CD4-positive, alpha-beta memory T cell (primary cell): Measurements from ENCODE around the gene TLE7. TPM values are rescaled to one million over a fixed set of nuclear protein-coding genes. Genes with fewer than 3 reads are reported as not detected.
A peak's percentile ranks its signal among the peaks of the same experiment; 100 is the strongest.

Source experiments
- CTCF ChIA-PET: fragments of 350-600 bp; sonication (Branson Sonifier 250); formaldehyde crosslinking; loops from one replicate; lab custom pipeline; 2021; ENCODE audit warnings: inconsistent platforms; ENCODE audit not compliant: partially characterized antibody; lab: Charles Lee
- POLR2A ChIA-PET: fragments of 350-600 bp; sonication (Branson Sonifier 250); formaldehyde crosslinking; loops from one replicate; lab custom pipeline; 2021; ENCODE audit not compliant: partially characterized antibody; lab: Charles Lee
- DNase-seq, 5 donors: peaks; one replicate each; pipeline versions ENCODE4 v3.0.0 to v3.0.0-alpha.2; 2020 to 2022; ENCODE audit warnings: mixed read lengths in 1 of 5
- H3K27ac ChIP-seq: one replicate; pipeline ENCODE4 v1.7.0; 2013; ENCODE audit warnings: low read depth, low read length
- H3K27me3 ChIP-seq: 2 replicates; pipeline ENCODE4 v1.7.0; 2013; ENCODE audit warnings: mild to moderate bottlenecking, low read length, moderate library complexity; ENCODE audit not compliant: insufficient read depth
- H3K36me3 ChIP-seq: 2 replicates; pipeline ENCODE4 v1.7.0; 2013; ENCODE audit warnings: mild to moderate bottlenecking, low read length, moderate library complexity; ENCODE audit not compliant: insufficient read depth
- H3K4me1 ChIP-seq: 2 replicates; pipeline ENCODE4 v1.7.0; 2013; ENCODE audit warnings: mild to moderate bottlenecking, low read length, moderate library complexity; ENCODE audit not compliant: insufficient read depth
- H3K4me3 ChIP-seq, 2 donors: one replicate each; pipeline ENCODE4 v1.7.0; 2013; ENCODE audit warnings: low read length in 2 of 2, mild to moderate bottlenecking in 1 of 2
- H3K9me3 ChIP-seq, 2 donors: one replicate each; pipeline ENCODE4 v1.7.0; 2013; ENCODE audit warnings: low read length in 2 of 2, control low read depth in 1 of 2; ENCODE audit not compliant: control insufficient read depth in 1 of 2
- H3K27ac Mint-ChIP-seq, 7 donors: one replicate each; pipeline ENCODE4 v1.8.0; 2020 to 2021; ENCODE audit warnings: mixed read lengths in 7 of 7, mild to moderate bottlenecking in 6 of 7, inconsistent platforms in 3 of 7, moderate library complexity in 3 of 7
- H3K27me3 Mint-ChIP-seq, 2 donors: one replicate each; pipeline ENCODE4 v1.8.0; 2020 to 2021; ENCODE audit warnings: mixed read lengths in 2 of 2
- H3K36me3 Mint-ChIP-seq, 2 donors: one replicate each; pipeline ENCODE4 v1.8.0; 2020 to 2021; ENCODE audit warnings: mixed read lengths in 2 of 2, inconsistent platforms in 1 of 2, mild to moderate bottlenecking in 1 of 2
- H3K4me1 Mint-ChIP-seq, 4 donors: one replicate each; pipeline ENCODE4 v1.8.0; 2020 to 2021; ENCODE audit warnings: mixed read lengths in 4 of 4, mild to moderate bottlenecking in 1 of 4
- H3K4me3 Mint-ChIP-seq, 8 donors: one replicate each; pipeline ENCODE4 v1.8.0; 2020 to 2021; ENCODE audit warnings: mixed read lengths in 8 of 8, mild to moderate bottlenecking in 7 of 8, moderate library complexity in 6 of 8, inconsistent platforms in 3 of 8
- H3K9me3 Mint-ChIP-seq, 8 donors: one replicate each; pipeline ENCODE4 v1.8.0; 2020 to 2021; ENCODE audit warnings: mixed read lengths in 8 of 8, mild to moderate bottlenecking in 5 of 8, inconsistent platforms in 3 of 8, moderate library complexity in 1 of 8
- intact Hi-C: fragments of 100-400 bp; cut with micrococcal nuclease; formaldehyde crosslinking; loops from one replicate; pipeline ENCODE4 v1.15.1; 2023
- polyA plus RNA-seq, 2 donors: library from polyadenylated mRNA; unstranded; fragments of 300-500 nt; fragmentation: Illumina TruSeq; gene quantifications; one replicate each; pipeline ENCODE4 v1.2.3, GENCODE V29; 2021
- total RNA-seq, 2 experiments: library from RNA; stranded (reverse); gene quantifications; one replicate each; pipeline ENCODE4 v1.2.3, GENCODE V29; 2021

Gene TLE7
- total and polyA plus RNA-seq, 4 experiments from 2014 or later = not detected

DNA sequence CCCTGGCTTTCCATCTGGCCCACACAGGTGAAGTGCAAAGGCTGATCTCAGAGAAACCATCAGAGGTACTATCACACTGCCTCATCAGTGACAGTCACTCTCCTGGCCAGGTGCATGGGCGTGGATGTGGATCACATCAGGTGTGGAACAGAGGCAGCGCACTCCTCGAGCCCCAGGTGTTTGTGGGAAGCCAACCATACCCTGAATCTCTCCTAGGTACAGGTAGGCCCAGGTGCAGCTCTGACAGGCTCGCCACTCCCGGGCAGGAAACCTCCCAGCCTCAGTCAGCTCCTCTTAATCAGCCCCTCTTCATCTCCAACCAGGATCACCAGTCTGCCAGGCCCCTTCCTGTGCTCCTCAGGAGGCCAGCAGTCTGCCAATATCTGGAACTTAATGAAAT, 31.7 kb downstream of the TLE7 start:
- Histone ChIP-seq H3K27me3 (no peaks in the 10 kb centered on the region), H3K4me1 (peaks cover 25% of the 10 kb centered on the region), H3K27ac (no peak overlapping the region), H3K4me3 (no peak overlapping the region), H3K9me3 (no peaks in the 10 kb centered on the region), H3K36me3 (no peaks in the 10 kb centered on the region)
- ChIA-PET CTCF (interaction anchor here (0.9 to 9.9 kb wide), 7 partner anchors 10 to 200 kb away, joined by 3 to 183 read pairs (median 3); no protein-coding TSS in a partner anchor), POLR2A (no interaction called here)
- Mint-ChIP-seq H3K36me3 (no peaks in the 10 kb centered on the region), H3K9me3 (peaks cover 0 to 3% (median 0%) of the 10 kb centered on the region in 8 donors), H3K27me3 (peaks cover 28 to 35% of the 10 kb centered on the region in 2 donors), H3K27ac (no peak overlapping the region), H3K4me3 (no peak overlapping the region), H3K4me1 (peaks cover 14 to 33% (median 24%) of the 10 kb centered on the region in 4 donors)
- no peak for DNase-seq
- intact Hi-C loops = no loop called here

DNA sequence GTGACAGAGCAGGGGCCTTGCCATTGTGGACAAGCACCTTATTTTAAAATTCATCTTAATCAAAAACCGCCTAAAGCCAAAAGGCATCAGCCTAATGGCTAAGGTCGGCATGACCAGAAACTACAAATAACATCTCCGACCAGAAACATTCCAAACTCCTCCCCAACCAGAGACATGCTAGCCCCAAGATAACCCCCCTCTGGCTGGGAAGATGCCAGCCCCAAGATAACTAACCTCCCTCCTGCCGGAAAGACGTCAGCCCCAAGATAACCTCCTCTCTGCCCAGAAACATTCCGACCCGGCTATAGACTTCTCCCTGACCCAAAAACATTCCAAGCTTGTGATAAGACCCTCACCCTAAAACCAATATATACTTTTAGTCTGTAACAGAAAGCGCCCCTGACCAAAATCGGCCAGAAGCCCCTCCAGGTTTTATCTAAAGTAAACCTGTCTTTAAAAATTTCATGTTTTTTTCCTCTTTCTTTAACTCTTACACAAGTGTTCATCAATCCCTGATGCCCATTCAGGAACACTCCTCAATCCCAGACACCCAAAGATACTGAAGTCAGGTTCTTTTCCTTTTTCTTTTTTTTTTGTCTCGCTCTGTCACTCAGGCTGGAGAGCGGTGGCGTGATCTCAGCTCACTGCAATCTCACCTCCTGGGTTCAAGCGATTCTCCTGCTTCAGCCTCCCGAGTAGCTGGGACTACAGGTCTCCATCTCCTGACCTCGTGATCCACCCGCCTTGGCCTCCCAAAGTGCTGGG, 32.7 kb downstream of the TLE7 start:
- no peak for DNase-seq
- Histone ChIP-seq H3K27ac (no peak overlapping the region), H3K4me3 (no peak overlapping the region), H3K36me3 (no peaks in the 10 kb centered on the region), H3K27me3 (no peaks in the 10 kb centered on the region), H3K9me3 (no peaks in the 10 kb centered on the region), H3K4me1 (peaks cover 25% of the 10 kb centered on the region)
- intact Hi-C loops = no loop called here
- peaks cover 14 to 33% (median 24%) of the 10 kb centered on the region in 4 donors for H3K4me1 Mint-ChIP-seq
- peaks cover 0 to 3% of the 10 kb centered on the region in 2 donors for H3K36me3 Mint-ChIP-seq
- no peak overlapping the region for H3K4me3 Mint-ChIP-seq
- ChIA-PET CTCF (interaction anchor here (1.0 to 9.9 kb wide), 3 partner anchors 31 to 90 kb away, joined by 3 to 183 read pairs (median 3); no protein-coding TSS in a partner anchor), POLR2A (no interaction called here)
- H3K27ac Mint-ChIP-seq = peak overlapping the region in 1 of 7 donors; percentile 76
- peaks cover 0 to 10% (median 2%) of the 10 kb centered on the region in 8 donors for H3K9me3 Mint-ChIP-seq
- peaks cover 28 to 36% of the 10 kb centered on the region in 2 donors for H3K27me3 Mint-ChIP-seq

DNA sequence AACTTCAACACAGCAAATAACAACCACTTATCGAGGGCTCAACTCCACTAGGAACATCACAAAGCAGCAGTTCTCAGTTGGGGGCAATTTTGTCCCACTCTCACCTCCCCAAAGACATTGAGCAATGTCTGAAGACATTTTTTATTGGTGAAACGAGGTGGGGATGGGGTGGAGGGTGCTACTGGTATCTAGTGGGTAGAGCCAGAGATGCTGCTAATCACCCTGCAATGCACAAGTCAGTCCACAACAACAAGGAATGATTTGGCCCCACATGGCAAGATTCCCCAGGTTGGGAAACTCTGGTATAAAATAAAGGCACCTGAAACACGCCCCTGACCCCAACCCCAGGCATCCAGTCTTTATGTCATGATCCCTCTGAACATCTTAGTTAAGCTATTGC, 33.3 kb downstream of the TLE7 start:
- H3K27ac Mint-ChIP-seq = no peak overlapping the region
- Histone ChIP-seq H3K27me3 (no peaks in the 10 kb centered on the region), H3K27ac (no peak overlapping the region), H3K4me3 (no peak overlapping the region), H3K9me3 (no peaks in the 10 kb centered on the region), H3K36me3 (no peaks in the 10 kb centered on the region), H3K4me1 (peaks cover 25% of the 10 kb centered on the region)
- H3K27me3 Mint-ChIP-seq = peaks cover 30 to 36% of the 10 kb centered on the region in 2 donors
- intact Hi-C loops = no loop called here
- H3K9me3 Mint-ChIP-seq = peaks cover 0 to 12% (median 3%) of the 10 kb centered on the region in 8 donors
- H3K4me1 Mint-ChIP-seq = peaks cover 14 to 33% (median 24%) of the 10 kb centered on the region in 4 donors
- ChIA-PET POLR2A (no interaction called here), CTCF (interaction anchor here (9.9 kb wide), 1 partner anchor 91 kb away, joined by 183 read pairs; no protein-coding TSS in a partner anchor)
- H3K4me3 Mint-ChIP-seq = no peak overlapping the region
- peaks cover 0 to 5% of the 10 kb centered on the region in 2 donors for H3K36me3 Mint-ChIP-seq
- no peak for DNase-seq

DNA sequence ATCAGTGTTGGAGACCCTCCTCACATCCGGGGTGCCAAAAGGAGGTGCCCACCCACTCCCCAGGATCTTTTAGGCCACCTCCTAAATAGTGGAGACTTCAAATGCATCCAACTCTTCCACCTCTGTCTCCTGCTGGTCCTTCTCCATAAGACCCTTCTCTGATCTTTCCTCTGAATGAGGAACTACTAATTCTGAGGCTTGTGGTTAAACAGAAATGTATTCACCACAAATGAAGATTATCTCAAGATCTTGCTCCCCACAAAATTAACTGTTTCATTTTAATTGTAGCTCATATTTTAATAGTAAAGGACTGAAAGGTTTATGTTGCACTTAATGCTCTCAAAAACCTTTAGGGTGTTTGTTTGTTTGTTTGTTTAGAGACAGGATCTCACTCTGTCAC, 34.1 kb downstream of the TLE7 start:
- H3K9me3 Mint-ChIP-seq = peaks cover 0 to 12% (median 4%) of the 10 kb centered on the region in 8 donors
- peaks cover 12 to 31% (median 23%) of the 10 kb centered on the region in 4 donors for H3K4me1 Mint-ChIP-seq
- ChIA-PET POLR2A (no interaction called here), CTCF (interaction anchor here (1.4 to 9.9 kb wide), 2 partner anchors 10 to 92 kb away, joined by 4 to 183 read pairs; no protein-coding TSS in a partner anchor)
- Histone ChIP-seq H3K27ac (no peak overlapping the region), H3K27me3 (no peaks in the 10 kb centered on the region), H3K4me3 (no peak overlapping the region), H3K9me3 (no peaks in the 10 kb centered on the region), H3K4me1 (peaks cover 24% of the 10 kb centered on the region), H3K36me3 (no peaks in the 10 kb centered on the region)
- H3K4me3 Mint-ChIP-seq = peak overlapping the region in 2 of 8 donors; percentile 30 to 36
- intact Hi-C loops = no loop called here
- DNase-seq = no peak
- H3K27ac Mint-ChIP-seq = peak overlapping the region in 2 of 7 donors; percentile 8 to 48
- peaks cover 0 to 5% of the 10 kb centered on the region in 2 donors for H3K36me3 Mint-ChIP-seq
- peaks cover 28 to 35% of the 10 kb centered on the region in 2 donors for H3K27me3 Mint-ChIP-seq

DNA sequence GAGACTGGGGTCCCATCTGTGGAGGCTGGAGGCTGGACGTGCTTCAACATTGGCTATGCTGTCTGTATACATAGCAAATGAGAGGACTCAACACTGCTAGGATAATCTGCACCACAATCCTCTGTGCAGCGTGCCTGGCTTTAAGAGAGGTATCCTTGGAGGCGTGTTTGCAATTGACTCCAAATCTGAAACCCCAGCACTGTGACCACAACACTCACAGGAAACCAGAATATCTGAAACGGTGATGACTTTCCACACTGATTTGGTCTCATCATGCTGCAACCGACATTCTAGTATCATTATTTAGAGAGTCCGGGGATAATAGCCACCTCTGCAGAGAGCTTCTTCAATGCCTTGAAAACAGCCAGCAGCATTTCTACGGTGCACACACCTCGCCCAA, 35.1 kb downstream of the TLE7 start:
- Mint-ChIP-seq H3K4me3 (peak overlapping the region in 1 of 8 donors; percentile 6), H3K27ac (no peak overlapping the region)

DNA sequence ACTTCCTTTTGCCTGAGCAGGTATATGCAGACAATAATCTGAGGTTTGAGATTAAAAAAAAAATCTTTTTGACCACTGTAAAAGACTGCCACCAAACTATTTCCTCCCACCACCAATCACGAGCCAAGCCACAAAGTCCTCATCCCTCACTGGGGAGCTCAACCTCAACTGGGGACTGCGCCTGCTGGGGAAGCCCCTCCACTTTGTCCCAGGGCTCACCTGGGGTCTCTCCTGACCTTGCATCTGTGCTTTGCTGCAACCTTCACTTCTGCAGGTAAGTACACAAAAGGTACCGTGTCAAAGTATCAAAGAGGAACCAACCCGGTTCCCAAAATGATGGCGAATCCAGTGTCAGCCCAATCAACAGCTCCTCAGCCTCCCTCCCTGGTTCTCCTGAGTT, 35.5 kb downstream of the TLE7 start:
- peak overlapping the region in 1 of 7 donors; percentile 1 for H3K27ac Mint-ChIP-seq
- peaks cover 0 to 5% of the 10 kb centered on the region in 2 donors for H3K36me3 Mint-ChIP-seq
- Histone ChIP-seq H3K36me3 (no peaks in the 10 kb centered on the region), H3K27ac (no peak overlapping the region), H3K4me3 (no peak overlapping the region), H3K4me1 (peaks cover 18% of the 10 kb centered on the region), H3K27me3 (no peaks in the 10 kb centered on the region), H3K9me3 (no peaks in the 10 kb centered on the region)
- H3K4me1 Mint-ChIP-seq = peaks cover 10 to 24% (median 21%) of the 10 kb centered on the region in 4 donors
- intact Hi-C loops = no loop called here
- peaks cover 0 to 12% (median 4%) of the 10 kb centered on the region in 8 donors for H3K9me3 Mint-ChIP-seq
- peaks cover 35% of the 10 kb centered on the region in 2 donors for H3K27me3 Mint-ChIP-seq
- H3K4me3 Mint-ChIP-seq = peak overlapping the region in 3 of 8 donors; percentile 6 to 36 (median 26)
- CTCF ChIA-PET = interaction anchor here (1.7 to 9.9 kb wide), 2 partner anchors 93 to 204 kb away, joined by 5 to 183 read pairs; no protein-coding TSS in a partner anchor
- DNase-seq = no peak
- POLR2A ChIA-PET = no interaction called here

More for the DNA sequence above, 35.1 kb downstream of the TLE7 start:
- no peaks in the 10 kb centered on the region for H3K36me3 ChIP-seq
- H3K27me3 ChIP-seq = no peaks in the 10 kb centered on the region
- H3K4me3 ChIP-seq = no peak overlapping the region
- DNase-seq = no peak
- H3K27ac ChIP-seq = no peak overlapping the region
- ChIA-PET POLR2A (no interaction called here), CTCF (interaction anchor here (1.4 to 9.9 kb wide), 3 partner anchors 11 to 204 kb away, joined by 4 to 183 read pairs (median 5); no protein-coding TSS in a partner anchor)
- Mint-ChIP-seq H3K27me3 (peaks cover 32 to 35% of the 10 kb centered on the region in 2 donors), H3K36me3 (peaks cover 0 to 5% of the 10 kb centered on the region in 2 donors), H3K9me3 (peaks cover 0 to 12% (median 4%) of the 10 kb centered on the region in 8 donors), H3K4me1 (peaks cover 10 to 24% (median 21%) of the 10 kb centered on the region in 4 donors)
- H3K4me1 ChIP-seq = peaks cover 18% of the 10 kb centered on the region
- no peaks in the 10 kb centered on the region for H3K9me3 ChIP-seq
- intact Hi-C loops = no loop called here

DNA sequence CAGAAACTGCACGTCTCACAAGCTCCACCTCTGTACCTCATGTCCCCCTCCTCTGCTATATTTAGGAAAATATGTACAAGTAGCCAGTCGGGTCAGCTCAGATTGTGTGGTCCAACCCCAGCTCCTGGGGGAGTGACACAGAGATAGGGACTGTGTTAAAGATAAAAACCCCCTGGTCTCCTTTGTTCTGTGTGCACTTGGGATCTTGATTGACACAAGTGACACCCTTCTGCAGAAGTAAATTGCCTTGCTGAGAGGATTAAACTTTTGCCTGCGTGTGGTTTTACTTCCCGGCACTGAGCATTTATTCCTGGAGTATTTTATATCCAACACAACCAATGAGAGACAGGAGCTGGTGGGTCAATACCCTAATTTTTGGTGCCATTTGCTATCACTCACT, 37.5 kb downstream of the TLE7 start:
- Mint-ChIP-seq H3K4me3 (no peak overlapping the region), H3K9me3 (peaks cover 0 to 12% (median 4%) of the 10 kb centered on the region in 8 donors), H3K27ac (no peak overlapping the region), H3K36me3 (peaks cover 0 to 5% of the 10 kb centered on the region in 2 donors), H3K4me1 (peaks cover 10 to 24% (median 21%) of the 10 kb centered on the region in 4 donors), H3K27me3 (peaks cover 30 to 35% of the 10 kb centered on the region in 2 donors)
- Histone ChIP-seq H3K4me3 (no peak overlapping the region), H3K27ac (no peak overlapping the region), H3K36me3 (no peaks in the 10 kb centered on the region), H3K27me3 (no peaks in the 10 kb centered on the region), H3K4me1 (peaks cover 18% of the 10 kb centered on the region), H3K9me3 (no peaks in the 10 kb centered on the region)
- ChIA-PET POLR2A (no interaction called here), CTCF (interaction anchor here (0.8 to 2.6 kb wide), 4 partner anchors 8 to 93 kb away, joined by 3 to 18 read pairs (median 3); no protein-coding TSS in a partner anchor)
- DNase-seq = no peak
- intact Hi-C loops = no loop called here
